OCI-LY7 (cell line): ENCODE results near the gene COBL.

Source experiments
- CTCF ChIP-seq: fragments of 200-600 bp; sonication (generic); conservative IDR thresholded peaks from 2 replicates; pipeline ENCODE4 v1.5.1; 2014; ENCODE audit warnings: mild to moderate bottlenecking, antibody characterized with exemption, low read length, moderate library complexity, mixed read lengths
- EZH2phosphoT487 ChIP-seq: fragments of 200-600 bp; sonication (generic); IDR thresholded peaks from 2 replicates; pipeline ENCODE4 v1.6.1; 2018; ENCODE audit warnings: low read depth, borderline replicate concordance, mild to moderate bottlenecking, mixed run types, antibody characterized with exemption, low read length, moderate library complexity, mixed read lengths

GRCh38 chr7:50985096-50985495, 331.5 kb downstream of the COBL start:
- no peak for TF ChIP-seq CTCF
- no peak for TF ChIP-seq EZH2phosphoT487
